ENCODE data around the gene CRYBG3.
"Not testable (repeated sequence)": the region's sequence is repeated elsewhere in the genome, so short reads cannot be mapped to it uniquely, and the experiment has no call there.

Gene CRYBG3

GRCh38 chr3:97901313-97902248 is 79.8 kb downstream of the CRYBG3 start:
- no peak for DNase-seq

GRCh38 chr3:97909830-97910229 is 88.0 kb downstream of the CRYBG3 start:
- DNase-seq: not testable (repeated sequence)

GRCh38 chr3:97910236-97910831 is 88.5 kb downstream of the CRYBG3 start:
- not testable (repeated sequence) for DNase-seq

DNA sequence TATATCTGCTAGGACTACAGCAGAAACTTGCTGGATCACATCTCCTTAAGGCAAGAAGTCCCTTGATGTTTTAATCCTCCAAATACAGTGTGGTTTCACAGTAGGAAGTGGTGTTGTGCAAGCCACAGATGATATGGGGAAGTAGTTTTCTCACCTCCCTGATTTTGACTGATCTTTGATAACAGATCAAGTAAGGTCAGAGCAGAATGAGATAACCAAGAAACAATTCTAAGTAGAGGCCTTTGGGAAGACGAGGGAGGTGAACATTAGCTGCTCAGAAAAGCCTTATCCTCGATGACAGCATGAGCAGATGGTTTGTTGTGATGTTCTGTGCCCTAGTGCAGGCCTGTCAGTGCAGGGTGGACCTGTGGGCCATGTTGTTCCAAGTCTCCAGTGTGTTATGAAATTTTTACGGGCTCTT is 89.1 kb downstream of the CRYBG3 start:
- DNase-seq: no peak

DNA sequence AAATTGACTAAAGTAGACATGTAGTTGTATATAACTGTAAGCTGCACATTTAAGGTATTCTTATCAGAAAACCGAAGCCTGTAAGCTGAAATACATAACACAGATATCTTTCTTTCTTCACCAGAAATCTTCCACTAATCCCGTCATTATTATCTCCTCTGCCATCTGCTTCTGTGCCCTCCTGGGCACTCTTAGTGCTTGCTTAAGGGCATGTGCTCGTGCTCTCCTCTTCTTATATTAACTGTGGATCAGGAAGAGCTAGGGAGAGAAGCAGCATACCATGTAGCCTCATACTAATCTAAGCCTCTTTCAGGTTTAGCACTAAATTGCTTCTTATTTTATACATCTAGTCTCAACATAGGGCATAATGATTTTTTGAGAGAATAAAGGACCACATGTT is 89.6 kb downstream of the CRYBG3 start:
- no peak for DNase-seq

- DNase-seq: no peak
Measured at GRCh38 chr3:97914388-97914787, 92.6 kb downstream of the CRYBG3 start.

GRCh38 chr3:97916576-97916975 is 94.8 kb downstream of the CRYBG3 start:
- DNase-seq: no peak

DNA sequence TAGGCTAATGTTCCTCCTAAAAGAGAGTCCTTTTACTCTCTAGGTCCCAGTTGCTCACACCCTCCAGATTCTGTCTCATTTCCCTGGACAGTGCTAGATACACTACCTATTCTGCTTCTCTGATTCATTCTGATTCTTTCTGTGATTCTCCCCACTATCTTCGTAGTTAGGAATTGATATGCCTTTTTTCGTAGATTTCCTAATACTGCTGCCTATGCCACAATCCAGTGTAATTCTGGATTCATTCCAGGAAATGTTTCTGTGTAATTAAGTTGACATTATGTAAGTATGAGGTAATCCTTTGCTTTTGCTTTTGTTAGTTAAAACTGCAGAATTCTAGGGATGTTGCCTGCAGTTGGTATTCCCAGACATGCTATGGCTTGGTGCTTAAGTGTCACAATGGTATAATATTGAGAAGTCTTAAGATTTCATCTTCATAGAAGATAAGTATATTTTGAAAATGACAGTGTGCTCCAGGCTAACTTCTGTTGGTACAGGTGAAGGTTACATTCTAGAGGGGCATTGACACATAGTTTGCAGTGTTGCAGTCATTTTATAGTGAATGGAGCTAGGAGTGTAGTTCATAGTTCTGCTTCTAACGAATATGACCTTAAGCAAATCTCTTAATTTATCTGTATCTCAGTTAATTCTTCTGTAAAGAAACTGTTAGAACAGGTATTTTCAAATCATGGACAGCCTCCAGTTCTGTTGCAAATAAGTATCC is 96.2 kb downstream of the CRYBG3 start:
- no peak for DNase-seq

GRCh38 chr3:97927704-97928103 is 105.9 kb downstream of the CRYBG3 start:
- DNase-seq: no peak

- no peak for DNase-seq
Measured at GRCh38 chr3:97928986-97929385, 107.2 kb downstream of the CRYBG3 start.

GRCh38 chr3:97930018-97930417 is 108.2 kb downstream of the CRYBG3 start:
- DNase-seq: no peak

DNA sequence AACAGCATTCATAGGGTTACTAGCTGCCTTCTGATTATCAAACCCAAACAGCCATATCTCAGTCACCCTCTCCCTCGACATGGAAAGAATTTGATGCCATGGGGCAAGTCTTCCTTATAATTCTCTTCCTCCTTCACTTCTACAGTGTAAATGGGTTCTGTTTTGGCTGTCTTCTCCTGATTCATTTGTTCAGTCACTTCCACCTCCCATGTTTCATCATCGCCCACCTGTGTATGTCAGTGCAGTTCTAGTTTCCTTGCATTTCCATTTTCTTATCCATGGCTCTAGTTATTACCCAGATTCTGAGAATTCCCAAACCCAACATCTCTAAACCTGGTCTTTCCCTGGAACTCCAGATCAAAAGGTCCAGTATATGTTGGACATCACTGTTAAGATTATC is 109.4 kb downstream of the CRYBG3 start:
- DNase-seq: no peak

- no peak for DNase-seq
Measured at GRCh38 chr3:97932387-97932801, 110.6 kb downstream of the CRYBG3 start.

DNA sequence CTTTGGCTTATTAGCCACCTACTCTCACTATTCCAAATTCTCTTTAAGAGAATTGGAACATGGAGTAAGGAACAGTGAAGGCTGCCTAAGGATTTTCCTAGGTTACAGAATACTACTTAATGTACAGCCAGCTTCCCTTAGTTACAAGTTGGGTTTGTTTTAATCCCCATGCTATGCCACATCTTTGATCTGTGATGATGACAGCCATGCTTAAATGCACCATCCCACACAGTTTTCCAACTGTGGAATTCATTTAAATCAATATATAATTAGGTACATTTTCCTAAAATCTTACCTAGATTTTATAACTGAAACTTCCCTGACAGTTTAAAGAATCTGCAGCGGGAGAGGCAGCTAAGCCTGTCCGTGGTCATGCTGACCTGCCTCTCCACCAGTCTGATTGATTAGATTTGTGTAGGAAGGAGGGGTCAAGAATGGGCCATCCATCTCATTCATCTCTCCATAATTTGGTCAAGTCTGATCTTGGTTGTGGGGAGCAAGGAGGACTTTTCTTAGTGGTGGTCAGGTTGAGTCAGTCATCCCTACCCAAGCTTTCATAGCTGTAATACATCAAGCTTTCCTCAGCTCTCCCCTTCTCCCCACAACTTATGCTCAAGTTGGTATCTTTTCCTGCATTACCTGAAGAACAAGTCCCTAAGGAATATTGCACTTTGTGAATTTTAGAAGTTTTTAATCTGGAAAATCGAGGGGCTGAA is 113.3 kb downstream of the CRYBG3 start:
- DNase-seq: no peak

DNA sequence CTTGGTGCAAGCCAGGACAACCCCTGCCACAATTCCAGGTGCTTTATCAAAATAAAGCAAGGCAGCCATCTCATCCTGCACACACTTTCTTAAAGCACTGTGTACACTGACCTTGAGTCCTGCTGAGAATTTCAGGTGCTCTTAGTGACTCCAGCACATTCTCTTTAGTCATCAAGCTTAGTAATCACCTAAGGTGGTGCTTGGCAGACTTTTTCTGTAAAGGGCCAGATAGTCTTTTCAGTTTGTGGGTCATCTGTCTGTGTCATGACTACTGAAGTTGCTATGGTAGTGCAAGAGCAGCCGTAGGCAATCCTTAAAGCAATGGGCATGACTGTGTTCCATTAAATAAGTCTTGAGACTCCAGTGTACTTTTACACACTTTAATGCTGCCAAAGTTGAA is 114.0 kb downstream of the CRYBG3 start:
- no peak for DNase-seq

GRCh38 chr3:97937205-97937604 is 115.4 kb downstream of the CRYBG3 start:
- DNase-seq: no peak

- no peak for DNase-seq
Measured at GRCh38 chr3:97938444-97938843, 116.6 kb downstream of the CRYBG3 start.

- no peak for DNase-seq
Measured at GRCh38 chr3:97939401-97939800, 117.6 kb downstream of the CRYBG3 start.

DNA sequence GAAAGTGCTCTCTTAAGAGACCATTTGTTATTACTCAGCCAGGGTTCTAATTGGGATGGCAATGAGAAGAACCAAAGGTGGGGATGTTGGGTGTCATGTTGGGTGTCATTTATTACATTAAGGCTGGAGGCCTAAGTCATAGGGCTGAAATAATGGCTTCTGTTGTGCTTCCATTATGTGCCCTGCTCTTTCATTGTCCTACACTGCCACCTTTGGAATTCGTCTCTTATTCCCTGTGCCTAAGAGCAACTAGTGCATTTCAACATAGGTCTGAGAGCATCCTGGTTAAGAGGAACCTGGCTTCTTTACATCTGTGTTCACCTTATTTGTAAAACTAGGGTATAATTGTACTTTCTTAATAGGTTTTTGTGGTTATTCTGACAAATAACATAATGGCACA is 118.2 kb downstream of the CRYBG3 start:
- no peak for DNase-seq

- DNase-seq: no peak
Measured at GRCh38 chr3:97942801-97943546, 121.2 kb downstream of the CRYBG3 start.

DNA sequence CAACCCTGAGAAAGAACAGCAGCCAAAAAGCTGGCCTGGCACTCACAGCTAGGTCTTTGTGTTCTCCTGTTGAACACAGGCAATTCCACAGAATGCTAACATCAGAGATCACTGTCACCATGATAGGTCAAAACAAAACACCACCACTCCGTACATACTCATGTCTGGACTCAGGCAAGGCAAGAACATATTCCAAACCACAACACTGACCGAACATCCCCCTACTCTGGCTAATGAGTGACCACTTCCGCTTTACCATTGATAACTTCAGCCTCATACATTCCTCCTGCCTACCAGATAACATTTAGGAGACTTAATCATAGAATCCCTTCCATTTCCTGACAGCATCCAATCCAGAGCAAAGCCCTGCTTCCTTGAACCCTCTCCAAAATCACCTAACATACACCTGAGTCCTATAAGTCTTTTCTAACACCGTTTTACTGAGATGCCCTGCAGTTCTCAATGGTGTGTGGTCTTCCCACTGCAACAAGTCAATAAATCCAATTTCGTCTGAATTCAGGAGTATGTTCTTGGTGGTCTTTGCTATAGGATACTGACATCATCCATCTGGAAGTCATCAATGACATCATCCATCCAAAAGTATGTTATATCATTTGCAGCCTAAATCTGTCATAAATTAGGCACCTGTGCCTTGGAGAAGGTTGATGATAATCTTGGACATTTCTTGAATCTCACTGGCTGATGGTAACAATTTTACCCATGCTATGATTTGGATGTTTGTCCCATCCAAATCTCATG is 126.7 kb downstream of the CRYBG3 start:
- no peak for DNase-seq

- DNase-seq: no peak
Measured at GRCh38 chr3:97949110-97949485, 127.3 kb downstream of the CRYBG3 start.
